Lower lobe of right lung (tissue), 2 donors: ENCODE data around the gene SMIM23. TPM values are rescaled to one million over a fixed set of nuclear protein-coding genes. Genes with fewer than 3 reads are reported as not detected.
A peak's percentile ranks its signal among the peaks of the same experiment; 100 is the strongest.

Experiments used
- ATAC-seq, 2 donors: fragments of 200-7000 bp; cut with Tn5 transposase; one replicate each; pipeline ENCODE4 v1.9.1; 2020 to 2022; ENCODE audit warnings: mild to moderate bottlenecking in 2 of 2, moderate library complexity in 2 of 2
- DNase-seq: peaks from one replicate; pipeline ENCODE4 v3.0.0-alpha.2; 2020
- H3K27ac ChIP-seq: fragments of 200-600 bp; one replicate; pipeline ENCODE4 v1.8.0; 2022
- H3K27me3 ChIP-seq: fragments of 200-600 bp; one replicate; pipeline ENCODE4 v1.8.0; 2022; ENCODE audit warnings: low read depth
- H3K36me3 ChIP-seq: fragments of 200-600 bp; one replicate; pipeline ENCODE4 v1.8.0; 2022; ENCODE audit warnings: mild to moderate bottlenecking
- H3K4me1 ChIP-seq: fragments of 200-600 bp; one replicate; pipeline ENCODE4 v1.8.0; 2022
- H3K4me3 ChIP-seq: fragments of 200-600 bp; one replicate; pipeline ENCODE4 v1.8.0; 2022; ENCODE audit warnings: mild to moderate bottlenecking
- H3K9me3 ChIP-seq: fragments of 200-600 bp; one replicate; pipeline ENCODE4 v1.8.0; 2022
- CTCF ChIP-seq: fragments of 200-600 bp; IDR thresholded peaks from one replicate; pipeline ENCODE4 v1.8.0; 2022; ENCODE audit warnings: antibody characterized with exemption, mild to moderate bottlenecking
- intact Hi-C: fragments of 100-400 bp; cut with DNase I; formaldehyde crosslinking; loops from one replicate; pipeline ENCODE4 v1.11.0; 2022
- total RNA-seq: library from RNA; stranded (reverse); fragmentation: NEBNext Ultra II Directional; extraction: Animal tissue kit (Norgen Biotek cat#: 25700); gene quantifications from one replicate; pipeline ENCODE4 v1.2.1, GENCODE V29; 2021
- donor health status: DM: no; HTN: yes; CAD: no; lungs with severe emphysema.

The SMIM23 gene
- total RNA-seq, 1 donor from 2014 or later: not detected

- Histone ChIP-seq H3K4me1 (no peaks in the 10 kb centered on the region), H3K27ac (no peak overlapping the region), H3K4me3 (no peak overlapping the region), H3K36me3 (no peaks in the 10 kb centered on the region), H3K27me3 (peaks cover 4% of the 10 kb centered on the region), H3K9me3 (no peaks in the 10 kb centered on the region)
- intact Hi-C loops: no loop called here
- no peak for TF ChIP-seq CTCF
- ATAC-seq (no peak), DNase-seq (no peak)
Measured at GRCh38 chr5:171782332-171782966, 3.2 kb upstream of the SMIM23 start.

DNA sequence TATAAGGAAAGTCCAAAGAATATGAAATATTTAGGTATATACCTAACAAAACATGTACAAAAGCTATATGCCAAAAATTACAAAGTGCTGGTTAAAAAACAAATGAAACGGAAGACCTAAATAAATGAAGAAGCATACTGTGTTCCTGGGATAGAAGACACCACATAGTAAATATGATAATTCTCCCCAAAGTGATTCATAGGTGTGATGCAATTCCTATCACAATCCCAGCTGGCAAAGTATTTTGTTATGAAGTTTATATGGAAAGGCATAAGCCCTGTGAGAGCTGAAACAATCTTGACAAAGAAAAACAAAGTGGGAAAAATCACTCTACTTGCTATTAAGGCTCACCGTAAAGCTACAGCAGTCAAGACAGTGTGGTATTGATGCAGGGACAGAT is 2.6 kb upstream of the SMIM23 start:
- ATAC-seq (no peak), DNase-seq (no peak)
- peaks cover 4% of the 10 kb centered on the region for H3K27me3 ChIP-seq
- H3K27ac ChIP-seq: no peak overlapping the region
- intact Hi-C loops: no loop called here
- no peaks in the 10 kb centered on the region for H3K36me3 ChIP-seq
- no peaks in the 10 kb centered on the region for H3K9me3 ChIP-seq
- TF ChIP-seq CTCF: no peak
- no peak overlapping the region for H3K4me3 ChIP-seq
- H3K4me1 ChIP-seq: no peaks in the 10 kb centered on the region

DNA sequence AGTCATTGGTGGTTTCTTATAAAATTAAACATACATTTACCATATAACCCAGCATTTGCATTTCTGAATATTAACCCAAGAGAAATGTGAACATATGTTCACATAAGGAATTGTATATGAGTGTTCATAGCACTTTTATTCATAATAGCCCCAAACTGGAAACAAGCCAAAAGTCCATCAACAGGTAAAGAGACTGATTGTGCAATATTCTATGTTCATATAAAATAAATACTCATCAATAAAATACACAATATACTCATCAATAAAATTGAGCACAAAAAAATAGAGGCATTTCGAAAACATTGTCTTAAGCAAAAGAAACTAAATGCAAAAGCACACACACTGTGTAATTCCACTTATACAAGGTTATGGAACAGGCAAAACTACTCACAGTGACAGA is 3.7 kb downstream of the SMIM23 start:
- no peaks in the 10 kb centered on the region for H3K36me3 ChIP-seq
- ATAC-seq: no peak
- H3K4me3 ChIP-seq: no peak overlapping the region
- TF ChIP-seq CTCF: no peak
- H3K27me3 ChIP-seq: no peaks in the 10 kb centered on the region
- no peaks in the 10 kb centered on the region for H3K4me1 ChIP-seq
- intact Hi-C loops: no loop called here
- H3K27ac ChIP-seq: no peak overlapping the region
- DNase-seq: no peak
- H3K9me3 ChIP-seq: no peaks in the 10 kb centered on the region

DNA sequence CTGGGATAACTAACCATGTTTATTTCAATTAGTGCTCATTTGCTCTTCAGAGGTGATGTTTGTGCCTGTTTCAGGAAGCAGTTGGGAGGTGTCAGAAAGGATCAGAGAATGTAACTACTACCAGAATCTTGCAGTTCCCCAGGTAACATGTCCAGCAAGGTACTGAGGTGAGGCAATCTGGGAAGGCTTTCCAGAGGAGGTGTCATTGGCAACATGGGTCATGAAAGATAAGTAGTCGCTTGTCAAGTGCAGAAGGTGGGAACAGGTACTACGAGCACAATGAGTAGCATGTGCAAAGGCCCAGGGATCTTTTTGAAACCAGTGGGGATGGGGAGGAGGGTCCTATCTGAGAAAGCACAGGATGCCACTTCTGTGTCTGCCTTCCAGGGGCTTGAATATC is 4.8 kb downstream of the SMIM23 start:
- no peak for TF ChIP-seq CTCF
- no peak for ATAC-seq

GRCh38 chr5:171794470-171794960 is 8.9 kb downstream of the SMIM23 start:
- Histone ChIP-seq H3K9me3 (no peaks in the 10 kb centered on the region), H3K4me1 (no peaks in the 10 kb centered on the region), H3K27me3 (no peaks in the 10 kb centered on the region), H3K36me3 (no peaks in the 10 kb centered on the region), H3K27ac (no peak overlapping the region), H3K4me3 (no peak overlapping the region)
- TF ChIP-seq CTCF: no peak
- intact Hi-C loops: no loop called here
- no peak for DNase-seq
- ATAC-seq: peak in 1 of 2 donors; percentile 41

More for the DNA sequence above, 4.8 kb downstream of the SMIM23 start:
- intact Hi-C loops: no loop called here
- Histone ChIP-seq H3K9me3 (no peaks in the 10 kb centered on the region), H3K4me3 (no peak overlapping the region), H3K4me1 (no peaks in the 10 kb centered on the region), H3K27ac (no peak overlapping the region), H3K27me3 (no peaks in the 10 kb centered on the region), H3K36me3 (no peaks in the 10 kb centered on the region)
- DNase-seq: no peak
